HG03097 (cell line): ENCODE results near the gene RO60.

ENCODE experiments used
- ATAC-seq: cut with Tn5 transposase; IDR thresholded peaks from one replicate; pipeline ENCODE4 v1.9.1; 2021; ENCODE audit not compliant: unreplicated experiment, low FRiP score

RO60 gene

GRCh38 chr1:193060406-193060805, 994 bp downstream of the RO60 start:
- ATAC-seq = no peak

- no peak for ATAC-seq
Observed at GRCh38 chr1:193060938-193061337, 1.5 kb downstream of the RO60 start.

DNA sequence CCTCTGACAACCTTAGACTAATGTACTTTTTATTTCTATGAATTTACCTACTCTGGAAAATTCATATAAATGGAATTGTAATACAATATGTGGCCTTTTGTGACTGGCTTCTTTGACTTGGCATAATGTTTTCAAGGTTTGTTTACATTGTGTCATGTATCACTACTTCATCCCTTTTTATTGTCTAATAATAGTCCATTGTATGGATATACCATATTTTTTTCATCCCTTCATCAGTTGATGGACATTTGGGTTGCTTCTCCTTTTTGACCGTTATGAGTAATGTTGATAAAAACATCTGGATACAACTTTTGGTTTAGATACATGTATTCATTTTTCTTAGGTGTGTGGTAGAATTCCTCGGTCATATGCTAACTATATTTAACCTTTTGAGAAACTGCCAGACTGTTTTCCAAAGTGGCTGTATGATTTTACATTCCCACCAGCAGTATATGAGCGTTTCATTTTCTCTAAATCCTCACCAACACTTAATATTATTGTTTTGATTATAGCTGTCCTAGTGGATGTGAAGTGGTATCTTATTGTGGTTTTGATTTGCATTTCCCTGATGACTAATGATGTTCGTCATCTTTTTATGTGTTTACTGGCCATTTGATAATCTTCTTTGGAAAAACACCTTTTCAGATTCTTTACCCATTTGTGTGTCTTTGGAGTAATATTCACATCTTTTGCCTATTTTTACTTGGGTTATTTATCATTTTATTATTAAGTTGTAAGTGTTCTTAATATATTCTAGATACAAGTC, 3.5 kb downstream of the RO60 start:
- no peak for ATAC-seq

GRCh38 chr1:193065954-193066353, 6.5 kb downstream of the RO60 start:
- no peak for ATAC-seq

DNA sequence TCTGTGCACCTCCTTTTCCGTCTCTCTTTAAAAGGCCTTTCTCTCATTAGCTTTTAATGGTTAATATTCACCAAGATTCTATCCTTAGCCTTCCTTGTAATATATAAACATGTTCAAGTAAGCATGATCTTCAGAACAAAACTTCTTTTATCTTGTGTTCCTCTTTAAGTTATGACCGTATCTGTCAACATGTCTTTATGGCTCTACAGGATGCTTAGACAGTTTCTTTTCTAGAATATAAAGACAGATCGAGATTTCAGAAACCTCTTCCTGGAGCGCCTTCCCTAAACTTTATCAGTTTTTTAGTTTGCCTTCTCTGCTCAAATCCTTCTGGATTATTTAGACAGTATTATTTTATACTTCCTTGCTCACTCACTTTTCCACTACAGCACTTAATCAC, 7.2 kb downstream of the RO60 start:
- no peak for ATAC-seq

DNA sequence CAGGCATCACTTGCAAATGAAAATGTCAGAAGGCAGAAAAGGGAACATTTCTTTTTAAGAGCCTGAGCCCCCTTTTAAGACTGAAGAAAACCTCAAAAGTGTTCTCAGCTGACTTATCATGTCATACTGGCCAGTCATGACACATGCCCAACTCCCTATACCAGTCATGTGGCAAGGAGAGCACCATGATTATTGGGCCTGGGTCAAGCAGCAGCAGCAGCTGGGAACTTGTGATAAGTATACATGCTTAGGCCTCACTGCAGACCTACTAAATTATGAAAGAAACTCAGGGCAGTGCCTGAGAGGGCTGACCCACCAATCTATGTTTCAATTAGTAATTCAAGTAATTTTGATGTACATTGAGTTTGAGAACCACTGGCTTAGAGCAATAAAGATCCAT, 8.6 kb downstream of the RO60 start:
- ATAC-seq = no peak

DNA sequence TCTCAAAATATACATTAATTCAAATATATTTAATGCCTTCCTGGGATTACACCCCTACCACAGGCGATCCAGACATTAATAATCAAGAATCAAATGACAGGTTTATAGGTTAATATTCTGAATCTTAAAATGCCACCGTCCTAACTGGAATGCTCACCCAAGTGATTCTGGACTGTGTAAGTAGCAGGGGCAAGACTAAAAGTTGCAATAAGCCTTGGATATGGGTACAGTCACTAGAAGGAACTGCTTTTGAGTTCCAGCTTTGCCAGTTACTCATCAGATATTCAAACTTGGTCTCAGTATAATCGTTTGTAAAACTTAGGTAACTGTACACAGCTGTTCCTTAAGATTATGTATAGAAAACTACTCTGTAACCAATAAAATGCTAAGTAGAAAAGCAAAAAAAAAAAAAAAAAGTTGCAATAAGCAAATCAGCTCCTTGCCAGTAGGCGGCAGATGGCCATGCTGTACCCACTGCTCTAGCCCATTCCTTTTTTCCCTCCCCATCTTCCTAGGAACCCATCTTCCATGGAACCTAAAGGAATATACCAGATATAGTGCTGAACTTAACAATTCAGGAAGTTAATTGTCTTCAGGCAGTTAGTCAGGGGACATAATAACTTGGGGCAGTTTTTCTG, 10.5 kb downstream of the RO60 start:
- no peak for ATAC-seq

GRCh38 chr1:193070386-193070753, 11.0 kb downstream of the RO60 start:
- no peak for ATAC-seq

DNA sequence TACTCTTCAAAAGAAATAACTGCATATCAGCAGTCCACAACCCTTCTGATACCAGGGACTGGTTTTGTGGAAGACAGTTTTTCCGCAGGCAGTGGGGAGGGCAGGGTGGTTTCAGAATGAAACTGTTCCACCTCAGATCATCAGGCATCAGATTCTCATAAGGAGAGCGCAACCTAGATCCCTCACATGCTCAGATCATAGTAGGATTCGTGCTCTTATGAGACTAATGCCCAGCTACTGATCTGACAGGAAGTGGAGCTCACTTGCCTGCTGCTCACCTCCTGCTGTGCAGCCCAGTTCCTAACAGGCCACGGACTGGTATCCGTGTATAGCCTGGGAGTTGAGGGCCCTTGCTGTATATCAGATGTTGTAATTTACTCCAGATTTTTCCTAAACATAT, 11.5 kb downstream of the RO60 start:
- peak; percentile 54 for ATAC-seq

DNA sequence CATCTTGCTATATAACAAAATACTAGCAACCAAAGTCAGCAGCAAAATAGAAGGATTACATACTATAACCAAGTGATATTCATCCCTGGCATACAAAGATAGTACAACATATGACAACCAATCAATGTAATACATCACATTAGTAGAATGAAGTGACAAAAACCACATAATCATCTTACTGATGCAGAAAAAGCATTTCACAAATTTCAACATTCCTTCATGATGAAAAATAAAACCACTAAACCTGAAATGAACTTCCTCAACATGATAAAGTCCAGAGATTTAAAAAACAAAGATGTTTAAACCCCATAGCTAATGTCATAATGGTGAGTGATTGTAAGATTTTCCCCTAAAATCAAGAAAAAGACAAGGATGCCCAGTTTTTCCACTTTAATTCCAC, 18.6 kb downstream of the RO60 start:
- no peak for ATAC-seq

DNA sequence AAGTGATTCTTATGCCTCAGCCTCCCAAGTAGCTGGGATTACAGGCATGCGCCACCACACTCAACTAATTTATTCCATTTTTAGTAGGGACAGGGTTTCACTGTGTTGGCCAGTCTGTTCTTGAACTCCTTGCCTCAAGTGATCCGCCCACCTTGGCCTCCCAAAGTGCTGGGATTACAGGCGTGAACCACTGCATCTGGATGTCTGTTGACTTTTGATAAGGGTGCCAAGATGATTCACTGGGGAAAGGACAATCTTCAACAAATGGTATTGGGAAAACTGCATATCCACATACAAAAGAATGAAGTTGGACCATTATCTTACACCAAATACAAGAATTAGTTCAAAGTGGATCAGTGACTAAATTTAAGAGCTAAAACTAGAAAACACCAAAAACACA, 19.8 kb downstream of the RO60 start:
- no peak for ATAC-seq

- peak; percentile 68 for ATAC-seq
Observed at GRCh38 chr1:193083365-193084088, 24.1 kb downstream of the RO60 start.

- no peak for ATAC-seq
Observed at GRCh38 chr1:193085263-193085662, 25.9 kb downstream of the RO60 start.

DNA sequence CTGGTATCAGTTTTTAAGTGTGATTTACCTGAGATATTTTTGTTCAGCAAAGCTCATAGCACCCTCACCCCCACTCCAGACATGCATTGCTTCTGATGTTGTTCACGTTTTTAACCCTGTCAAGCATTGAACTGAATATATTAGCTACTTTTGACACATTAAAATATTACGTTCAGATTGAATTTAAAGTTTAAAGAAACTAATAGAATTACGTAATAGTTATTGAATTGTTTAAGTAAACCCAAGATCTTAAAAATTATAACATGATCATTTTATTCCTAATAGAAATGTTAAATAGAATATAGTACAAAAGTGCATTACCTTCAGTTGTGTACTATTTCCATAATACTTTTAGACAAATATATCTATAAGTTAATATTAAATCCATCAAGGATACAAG, 26.9 kb downstream of the RO60 start:
- no peak for ATAC-seq

GRCh38 chr1:193087893-193088292, 28.5 kb downstream of the RO60 start:
- no peak for ATAC-seq

- ATAC-seq = no peak
Observed at GRCh38 chr1:193090865-193091264, 31.5 kb downstream of the RO60 start.

DNA sequence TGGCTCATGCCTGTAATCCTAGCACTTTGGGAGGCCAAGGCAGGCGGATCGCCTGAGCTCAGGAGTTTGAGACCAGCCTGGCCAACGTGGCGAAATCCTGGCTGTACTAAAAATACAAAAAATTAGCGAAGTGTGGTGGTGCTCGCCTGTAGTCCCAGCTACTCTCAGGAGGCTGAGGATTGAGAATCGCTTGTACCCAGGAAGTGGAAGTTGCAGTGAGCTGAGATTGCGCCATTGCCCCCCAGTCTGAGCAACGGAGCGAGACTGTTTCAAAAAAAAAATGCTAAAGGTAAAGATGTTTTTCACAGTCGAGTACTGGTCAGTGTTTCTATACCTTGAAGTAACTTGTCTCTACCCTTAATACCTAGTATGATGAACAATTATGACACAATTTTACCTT, 34.7 kb downstream of the RO60 start:
- ATAC-seq = no peak

- no peak for ATAC-seq
Observed at GRCh38 chr1:193102662-193103061, 43.2 kb downstream of the RO60 start.

DNA sequence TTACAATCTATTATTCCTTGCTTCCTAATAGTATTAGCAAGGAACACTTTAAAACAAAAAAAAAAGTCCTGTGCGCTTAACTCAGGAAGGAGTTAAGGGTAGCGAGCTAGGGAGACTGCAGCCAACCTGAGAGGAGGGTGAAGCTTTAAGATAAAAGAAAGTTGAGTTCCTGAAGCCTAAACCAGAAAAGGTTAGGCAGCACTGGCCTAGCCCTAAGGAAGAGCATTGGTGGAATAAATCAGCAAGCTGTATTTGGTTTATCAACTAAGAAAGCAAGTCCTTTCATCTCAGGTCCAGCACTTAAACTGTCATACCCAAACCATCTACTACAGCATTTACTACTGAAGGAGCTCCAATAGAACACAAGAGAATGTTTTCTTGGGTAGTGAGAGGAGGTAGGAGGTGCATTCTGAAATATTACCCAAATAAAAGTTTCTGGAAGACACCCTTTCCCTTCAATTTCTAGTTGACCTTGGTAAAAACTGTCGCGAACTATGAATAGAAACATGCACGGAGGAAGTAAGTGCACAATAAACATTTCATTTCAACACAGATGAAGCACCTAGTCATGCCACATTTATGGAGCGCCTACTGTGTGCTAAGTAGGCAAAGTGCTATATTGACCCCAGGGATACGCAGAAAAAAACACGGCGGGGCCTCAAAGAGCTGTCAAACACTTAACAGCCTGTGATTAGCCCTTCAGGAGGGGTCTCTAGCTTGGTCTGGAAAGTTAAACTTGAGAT, 44.5 kb downstream of the RO60 start:
- no peak for ATAC-seq

- ATAC-seq = peak; percentile 39
Observed at GRCh38 chr1:193104502-193104906, 45.1 kb downstream of the RO60 start.
